ENCODE results near the gene MLXIP. TPM values are rescaled to one million over a fixed set of nuclear protein-coding genes. Genes with fewer than 3 reads are reported as not detected.

MLXIP gene
- total and polyA plus RNA-seq, 2 donors (not counting 3 experiments of a cell fraction or from before 2014, with no cell fraction given), result 22.0 to 72.5 TPM

DNA sequence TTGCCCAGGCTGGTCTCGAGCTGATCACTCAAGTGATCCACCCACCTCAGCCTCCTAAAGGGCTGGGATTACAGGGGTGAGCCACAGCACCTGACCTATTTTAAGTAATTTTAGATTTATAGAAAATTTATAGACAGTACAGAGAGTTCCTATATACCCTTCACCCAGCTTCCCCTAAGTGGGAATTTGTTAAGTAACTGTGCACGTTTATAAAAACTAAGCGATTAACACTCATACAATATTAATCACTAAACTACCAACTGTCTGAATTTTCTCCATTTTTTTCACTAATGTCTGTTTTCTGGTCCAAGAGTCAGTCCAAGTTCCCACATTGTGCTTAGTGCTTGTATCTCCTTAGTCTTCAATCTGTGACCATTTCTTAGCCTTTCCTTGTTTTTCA is 89.9 kb downstream of the MLXIP start:
- Histone ChIP-seq H4K20me1 (replicated peaks; ENCODE audit: control insufficient read depth, extremely low read depth, insufficient read depth, low read length) (no peaks in the 10 kb centered on the region), H3K27ac (ENCODE audit: insufficient read depth, low read depth, low read length) (no peak overlapping the region), H3K4me2 (ENCODE audit: insufficient read depth, low read length) (no peak overlapping the region), H3K9ac (replicated peaks; ENCODE audit: extremely low read depth, insufficient read depth, low read length) (no peak overlapping the region), H3K9me3 (replicated peaks; ENCODE audit: control insufficient read depth, insufficient read depth, low read length) (no peaks in the 10 kb centered on the region), H3K4me1 (ENCODE audit: control insufficient read depth, extremely low read depth, insufficient read depth, low read length) (no peaks in the 10 kb centered on the region), H3K4me3 (replicated peaks in 1 of 3; ENCODE audit: insufficient read depth in 1 of 3, low read depth in 1 of 3, low read length in 3 of 3) (no peak overlapping the region), H3K79me2 (ENCODE audit: control insufficient read depth, insufficient read depth, low read length) (no peaks in the 10 kb centered on the region), H3K9me1 (replicated peaks; ENCODE audit: control insufficient read depth, extremely low read depth, insufficient read depth, low read length) (no peaks in the 10 kb centered on the region), H2AFZ (ENCODE audit: low read depth, low read length) (no peak overlapping the region), H3K27me3 (ENCODE audit: control insufficient read depth in 2 of 2, insufficient read depth in 2 of 2, low read length in 2 of 2) (peaks cover 0 to 3% of the 10 kb centered on the region in 2 experiments), H3K36me3 (ENCODE audit: control insufficient read depth in 2 of 2, extremely low read depth in 1 of 2, insufficient read depth in 2 of 2, low read length in 2 of 2) (no peaks in the 10 kb centered on the region)
- BruUV-seq (replicated peaks), result no TSS peak
- intact Hi-C loops (cut with micrococcal nuclease) (no loop called here), dilution Hi-C loops (cut with MboI; ENCODE audit: extremely low pct_ligation_motif_present, low sequenced_read_pairs) (no loop called here)
- CTCF ChIA-PET, result no interaction called here
- POLR2A ChIA-PET, result no interaction called here
- TF ChIP-seq JUN (IDR thresholded peaks at IDR 0.05; ENCODE audit: borderline replicate concordance, insufficient read depth, insufficient read length, low read depth) (no peak), EZH2 (IDR thresholded peaks at IDR 0.05; ENCODE audit: borderline replicate concordance, low read depth, low read length, severe bottlenecking) (no peak), FOS (IDR thresholded peaks at IDR 0.05; ENCODE audit: borderline replicate concordance, insufficient read depth, low read length) (no peak), POLR2A (IDR thresholded peaks at IDR 0.05; ENCODE audit: low read depth, low read length) (no peak), POLR2AphosphoS5 (IDR thresholded peaks at IDR 0.05; ENCODE audit: insufficient read depth, low read depth, low read length) (no peak), MYC (IDR thresholded peaks at IDR 0.05; ENCODE audit: low read depth, low read length) (no peak), GATA2 (IDR thresholded peaks at IDR 0.05; ENCODE audit: insufficient read depth, insufficient read length, low read depth, low read length) (no peak)
- TF ChIP-seq, protein P1, sequence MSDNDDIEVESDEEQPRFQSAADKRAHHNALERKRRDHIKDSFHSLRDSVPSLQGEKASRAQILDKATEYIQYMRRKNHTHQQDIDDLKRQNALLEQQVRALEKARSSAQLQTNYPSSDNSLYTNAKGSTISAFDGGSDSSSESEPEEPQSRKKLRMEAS (IDR thresholded peaks at IDR 0.05; ENCODE audit: insufficient read depth, insufficient read length), result no peak
- TF ChIP-seq, protein P2, sequence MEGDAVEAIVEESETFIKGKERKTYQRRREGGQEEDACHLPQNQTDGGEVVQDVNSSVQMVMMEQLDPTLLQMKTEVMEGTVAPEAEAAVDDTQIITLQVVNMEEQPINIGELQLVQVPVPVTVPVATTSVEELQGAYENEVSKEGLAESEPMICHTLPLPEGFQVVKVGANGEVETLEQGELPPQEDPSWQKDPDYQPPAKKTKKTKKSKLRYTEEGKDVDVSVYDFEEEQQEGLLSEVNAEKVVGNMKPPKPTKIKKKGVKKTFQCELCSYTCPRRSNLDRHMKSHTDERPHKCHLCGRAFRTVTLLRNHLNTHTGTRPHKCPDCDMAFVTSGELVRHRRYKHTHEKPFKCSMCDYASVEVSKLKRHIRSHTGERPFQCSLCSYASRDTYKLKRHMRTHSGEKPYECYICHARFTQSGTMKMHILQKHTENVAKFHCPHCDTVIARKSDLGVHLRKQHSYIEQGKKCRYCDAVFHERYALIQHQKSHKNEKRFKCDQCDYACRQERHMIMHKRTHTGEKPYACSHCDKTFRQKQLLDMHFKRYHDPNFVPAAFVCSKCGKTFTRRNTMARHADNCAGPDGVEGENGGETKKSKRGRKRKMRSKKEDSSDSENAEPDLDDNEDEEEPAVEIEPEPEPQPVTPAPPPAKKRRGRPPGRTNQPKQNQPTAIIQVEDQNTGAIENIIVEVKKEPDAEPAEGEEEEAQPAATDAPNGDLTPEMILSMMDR (IDR thresholded peaks at IDR 0.05; ENCODE audit: extremely low read depth in 1 of 2, insufficient read depth in 1 of 2, low read depth in 1 of 2, low read length in 2 of 2), result no peak
- no peak for FAIRE-seq
- no peak for DNase-seq (ENCODE audit: low read depth, low spot score)

Measured in endothelial cell of umbilical vein (primary cell).